Activated CD4-positive, alpha-beta T cell treated with anti-CD3 and anti-CD28 coated beads, Interleukin-2, amount 50 U/mL, for 1 hour (primary cell): ENCODE results near the gene PAN2.
"Not testable (repeated sequence)": the region's sequence is repeated elsewhere in the genome, so short reads cannot be mapped to it uniquely, and the experiment has no call there.

Source experiments
- DNase-seq: peaks from one replicate; pipeline ENCODE4 v3.0.0-alpha.2; 2020

The PAN2 gene

GRCh38 chr12:56333679-56334489 is at the start of gene PAN2:
TSS of gene PAN2 (minus strand) at chr12:56334000. CDS start at chr12:56333094, 906 bp downstream.
- peak; percentile 91 for DNase-seq

DNA sequence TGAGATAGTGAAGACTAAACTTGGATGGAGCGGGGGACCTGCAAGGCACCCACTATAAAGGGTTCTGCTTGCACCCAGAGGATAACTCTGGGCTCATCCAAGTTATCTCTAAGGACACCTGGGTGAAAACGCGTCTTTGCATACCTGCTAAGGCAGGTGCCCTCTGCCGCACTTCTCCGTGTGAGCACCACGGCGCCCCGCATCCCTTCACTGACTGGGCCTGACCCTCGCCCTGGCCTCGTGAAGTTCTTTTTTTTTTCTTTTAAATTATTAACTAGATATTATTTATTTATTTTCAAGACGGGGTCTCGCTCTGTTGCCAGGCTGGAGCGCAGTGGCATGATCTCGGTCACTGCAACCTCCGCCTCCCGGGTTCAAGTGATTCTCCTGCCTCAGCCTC is 48.8 kb upstream of the PAN2 start:
- no peak for DNase-seq

GRCh38 chr12:56377989-56378316 is 44.2 kb upstream of the PAN2 start:
- no peak for DNase-seq

DNA sequence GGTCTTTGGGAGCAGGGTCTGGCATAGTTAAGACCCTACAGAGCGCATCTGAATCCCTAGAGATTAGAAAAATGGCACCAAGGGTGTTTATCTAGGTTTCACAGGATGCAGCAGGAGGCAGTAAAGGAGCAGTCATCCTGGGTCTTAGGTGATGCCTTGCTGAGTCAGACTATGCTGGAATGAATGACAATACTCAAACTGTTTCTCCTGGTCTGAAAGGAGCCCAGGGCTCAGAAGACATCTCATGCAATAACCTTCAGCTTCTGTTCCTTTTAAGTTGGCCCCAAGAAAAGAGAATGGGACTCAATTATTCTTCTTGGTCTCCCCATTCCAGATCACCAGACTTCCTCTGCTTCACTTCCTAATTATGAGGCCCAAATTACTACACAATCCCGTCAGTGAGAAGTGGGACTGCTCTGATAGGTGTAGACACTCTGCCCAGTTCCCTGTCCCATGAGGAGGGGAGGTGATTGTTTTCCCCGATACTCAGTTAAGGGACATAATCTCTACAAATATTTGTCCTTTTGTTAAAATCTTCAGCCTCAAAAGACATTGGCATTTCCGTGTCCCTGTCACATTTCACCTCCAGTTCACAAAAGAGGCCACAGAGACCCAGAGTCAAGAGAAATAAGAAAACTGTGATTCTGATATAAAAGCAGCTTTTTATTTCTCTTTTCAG is 43.6 kb upstream of the PAN2 start:
- no peak for DNase-seq

GRCh38 chr12:56375598-56376434 is 42.0 kb upstream of the PAN2 start:
- DNase-seq: no peak

GRCh38 chr12:56374726-56375597 is 41.2 kb upstream of the PAN2 start:
- no peak for DNase-seq

GRCh38 chr12:56373515-56373914 is 39.7 kb upstream of the PAN2 start:
- no peak for DNase-seq

- DNase-seq: no peak
Observed at GRCh38 chr12:56366948-56367347, 33.1 kb upstream of the PAN2 start.

- DNase-seq: no peak
Observed at GRCh38 chr12:56362130-56363059, 28.6 kb upstream of the PAN2 start, which contains the start of gene APOF. TSS of gene APOF (minus strand) at chr12:56362857. CDS start at chr12:56362745, 112 bp downstream.

- DNase-seq: no peak
Observed at GRCh38 chr12:56361487-56362129, 27.8 kb upstream of the PAN2 start.

DNA sequence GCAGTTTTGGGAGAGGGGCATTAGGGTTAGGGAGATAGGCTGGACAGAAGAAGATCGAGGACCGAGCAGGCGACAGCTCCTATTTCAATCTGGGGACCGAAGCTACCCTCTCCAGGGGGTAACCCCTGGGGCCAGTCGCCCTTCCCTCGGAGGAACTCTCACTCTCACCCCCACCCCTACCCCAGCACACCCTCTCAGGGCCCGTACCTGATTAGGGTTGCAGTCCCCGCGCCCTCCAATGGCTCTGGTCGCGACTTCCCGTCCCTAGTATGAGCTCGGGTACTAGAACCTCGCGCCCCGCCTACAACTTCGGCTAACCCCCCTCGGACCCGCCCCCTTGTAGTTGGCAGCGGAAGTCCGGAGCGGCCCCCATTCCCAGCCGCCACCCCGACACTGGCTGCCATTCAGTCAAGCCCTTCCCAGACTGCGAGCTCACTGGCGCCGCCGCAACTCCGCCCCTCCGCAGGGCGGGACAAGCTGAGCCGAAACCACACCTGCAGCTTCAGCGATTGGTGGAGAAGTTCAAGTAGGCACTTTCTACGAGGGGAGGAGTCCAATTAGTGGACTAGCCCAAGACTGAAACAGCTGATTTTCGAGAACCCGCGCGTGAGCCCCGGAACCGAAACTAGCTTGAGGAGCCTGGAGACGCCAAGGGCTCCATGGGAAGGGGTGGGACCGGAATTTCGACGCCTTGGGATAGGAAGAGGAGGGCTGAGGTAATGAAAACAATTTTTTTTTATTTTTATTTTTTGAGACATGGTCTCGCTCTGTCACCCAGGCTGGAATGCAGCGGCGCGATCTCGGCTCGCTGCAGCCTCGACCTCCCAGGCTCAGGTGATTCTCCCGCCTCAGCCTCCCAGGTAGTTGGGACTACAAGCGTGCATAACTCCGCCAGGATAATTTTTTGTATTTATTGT is 26.3 kb upstream of the PAN2 start, which contains the start of gene STAT2:
TSS of gene STAT2 (minus strand) at position 257 of the 917 bp plus-strand sequence. CDS start 3,536 bp downstream, outside the sequence.
- DNase-seq: peak; percentile 99

DNA sequence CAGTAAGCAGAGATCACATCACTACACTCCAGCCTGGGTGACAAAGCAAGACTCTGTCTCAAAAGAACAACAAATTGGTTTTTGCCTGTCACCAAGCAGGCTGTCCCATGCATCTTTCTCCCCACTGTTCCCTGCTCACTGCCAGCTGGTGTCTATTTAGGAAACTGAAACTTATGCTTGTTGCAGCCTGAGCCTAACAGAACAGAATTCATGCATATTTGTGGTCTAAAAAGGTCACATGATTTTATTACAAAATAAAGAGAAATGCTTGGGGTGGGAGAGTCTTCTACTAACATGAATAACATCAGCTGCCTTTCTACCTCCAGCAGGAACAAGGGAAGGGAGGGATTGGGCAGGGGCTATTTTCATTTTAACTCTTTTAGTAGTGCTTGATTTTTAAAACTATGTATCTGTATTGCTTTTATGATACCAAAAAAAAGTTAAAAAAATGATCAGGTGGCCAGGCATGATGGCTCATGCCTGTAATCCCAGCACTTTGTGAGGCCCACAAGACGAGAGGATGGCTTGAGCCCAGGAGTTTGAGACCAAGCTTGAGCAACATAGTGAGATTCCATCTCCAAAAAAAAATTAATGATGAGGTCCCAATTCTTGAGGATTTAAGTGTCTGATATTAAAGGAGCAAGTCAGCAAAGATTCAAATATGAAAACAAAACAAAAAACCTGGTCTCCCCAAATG is 25.2 kb upstream of the PAN2 start:
- DNase-seq: no peak

DNA sequence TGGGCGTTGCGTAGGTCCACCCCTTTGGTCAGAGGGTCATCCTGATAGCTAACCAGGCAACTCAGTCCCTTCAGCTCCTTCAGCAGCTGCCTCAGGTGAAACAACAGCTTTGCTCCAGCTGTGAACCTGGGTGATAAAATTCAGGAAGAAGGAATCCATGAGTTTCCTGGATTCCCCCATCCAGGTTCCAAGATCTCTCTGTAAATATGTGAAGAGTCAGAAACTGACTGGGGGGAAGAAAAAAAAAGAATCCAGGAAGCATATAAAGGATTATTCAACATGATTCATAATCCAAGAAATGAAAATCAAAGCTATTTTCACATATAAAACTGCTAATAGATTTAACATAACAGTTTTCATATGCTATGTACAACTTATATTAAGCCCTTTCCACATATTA is 17.5 kb upstream of the PAN2 start:
- no peak for DNase-seq

- no peak for DNase-seq
Observed at GRCh38 chr12:56350662-56351061, 16.9 kb upstream of the PAN2 start.

- DNase-seq: no peak
Observed at GRCh38 chr12:56348776-56349175, 15.0 kb upstream of the PAN2 start.

DNA sequence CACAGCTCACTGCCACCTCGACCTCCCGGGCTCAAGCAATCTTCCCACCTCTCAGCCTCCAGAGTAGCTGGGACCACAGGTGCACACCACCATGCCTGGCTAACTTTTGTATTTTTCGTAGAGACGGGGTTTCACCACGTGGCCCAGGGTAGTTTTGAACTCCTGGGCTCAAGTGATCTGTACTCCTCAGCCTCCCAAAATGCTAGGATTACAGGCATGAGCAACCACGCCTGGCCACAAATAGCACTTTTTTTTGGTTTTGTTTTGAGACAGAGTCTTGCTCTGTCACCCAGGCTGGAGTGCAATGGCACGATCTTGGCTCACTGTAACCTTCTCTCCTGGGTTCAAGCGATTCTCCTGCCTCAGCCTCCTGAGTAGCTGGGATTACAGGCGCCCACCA is 13.5 kb upstream of the PAN2 start:
- not testable (repeated sequence) for DNase-seq

- no peak for DNase-seq
Observed at GRCh38 chr12:56346675-56347074, 12.9 kb upstream of the PAN2 start.

DNA sequence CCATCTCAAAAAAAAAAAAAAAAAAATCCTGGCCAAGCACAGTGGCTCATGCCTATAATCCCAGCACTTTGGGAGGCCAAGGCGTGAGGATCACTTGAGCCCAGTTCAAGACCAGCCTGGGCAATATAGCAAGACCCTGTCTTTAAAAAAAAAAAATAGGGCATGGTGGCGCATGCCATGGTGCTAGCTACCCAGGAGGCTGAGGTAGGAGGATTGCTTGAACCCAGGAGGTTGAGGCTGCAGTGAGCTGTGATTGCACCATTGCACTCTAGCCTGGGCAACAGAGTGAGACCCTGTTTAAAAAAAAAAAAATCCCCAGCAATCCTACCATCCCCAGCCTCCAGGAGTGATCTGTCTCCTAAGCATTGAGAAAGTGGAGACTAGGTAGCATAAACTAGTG is 8.5 kb upstream of the PAN2 start:
- DNase-seq: not testable (repeated sequence)

GRCh38 chr12:56341616-56342015 is 7.8 kb upstream of the PAN2 start:
- DNase-seq: no peak
